ENCODE results near the gene ABI2.

DNA sequence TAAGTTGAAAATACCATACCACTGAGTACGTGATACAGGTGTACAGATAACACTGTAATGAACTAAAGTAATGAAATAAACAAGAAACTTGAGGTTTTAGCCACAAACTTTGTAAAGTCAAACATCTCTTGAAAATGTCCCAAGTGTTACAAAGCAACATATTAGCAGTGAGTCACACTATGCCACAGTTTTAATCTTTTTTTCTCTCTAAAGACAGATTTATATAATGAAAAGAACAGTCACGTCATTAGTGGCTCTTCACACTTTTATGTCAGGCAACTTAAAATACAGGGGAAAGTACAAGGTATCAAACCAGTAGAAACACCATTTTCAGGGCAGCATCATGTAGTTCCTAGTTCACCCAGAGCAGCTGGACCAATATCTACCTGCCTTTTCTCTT, 164.8 kb downstream of the ABI2 start:
- TF ChIP-seq EP300 (IDR thresholded peaks at IDR 0.05), result no peak
- TF ChIP-seq POLR2A (IDR thresholded peaks at IDR 0.05), result no peak
- TF ChIP-seq, protein P1, sequence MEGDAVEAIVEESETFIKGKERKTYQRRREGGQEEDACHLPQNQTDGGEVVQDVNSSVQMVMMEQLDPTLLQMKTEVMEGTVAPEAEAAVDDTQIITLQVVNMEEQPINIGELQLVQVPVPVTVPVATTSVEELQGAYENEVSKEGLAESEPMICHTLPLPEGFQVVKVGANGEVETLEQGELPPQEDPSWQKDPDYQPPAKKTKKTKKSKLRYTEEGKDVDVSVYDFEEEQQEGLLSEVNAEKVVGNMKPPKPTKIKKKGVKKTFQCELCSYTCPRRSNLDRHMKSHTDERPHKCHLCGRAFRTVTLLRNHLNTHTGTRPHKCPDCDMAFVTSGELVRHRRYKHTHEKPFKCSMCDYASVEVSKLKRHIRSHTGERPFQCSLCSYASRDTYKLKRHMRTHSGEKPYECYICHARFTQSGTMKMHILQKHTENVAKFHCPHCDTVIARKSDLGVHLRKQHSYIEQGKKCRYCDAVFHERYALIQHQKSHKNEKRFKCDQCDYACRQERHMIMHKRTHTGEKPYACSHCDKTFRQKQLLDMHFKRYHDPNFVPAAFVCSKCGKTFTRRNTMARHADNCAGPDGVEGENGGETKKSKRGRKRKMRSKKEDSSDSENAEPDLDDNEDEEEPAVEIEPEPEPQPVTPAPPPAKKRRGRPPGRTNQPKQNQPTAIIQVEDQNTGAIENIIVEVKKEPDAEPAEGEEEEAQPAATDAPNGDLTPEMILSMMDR (IDR thresholded peaks at IDR 0.05), result no peak

All from ovary (tissue), 3 donors.